H1 (cell line): ENCODE results near the gene PCIF1. TPM values are rescaled to one million over a fixed set of nuclear protein-coding genes. Genes with fewer than 3 reads are reported as not detected.

Experiments
- BRCA1 ChIP-seq: IDR thresholded peaks from 2 replicates; pipeline ENCODE4 v1.6.1; 2012; ENCODE audit warnings: low read depth, low read length, improper control_type of control experiment
- CHD2 ChIP-seq: IDR thresholded peaks from 2 replicates; pipeline ENCODE4 v1.6.1; 2012; ENCODE audit warnings: low read length, improper control_type of control experiment
- E2F6 ChIP-seq: IDR thresholded peaks from 2 replicates; pipeline ENCODE4 v1.6.1; 2012; ENCODE audit warnings: inconsistent platforms
- FOSL1 ChIP-seq: IDR thresholded peaks from 2 replicates; pipeline ENCODE4 v1.6.1; 2011; ENCODE audit warnings: mild to moderate bottlenecking, low read depth, low read length, moderate library complexity; ENCODE audit not compliant: insufficient read depth
- PHF8 ChIP-seq: fragments of 200-600 bp; sonication (generic); conservative IDR thresholded peaks from 2 replicates; pipeline ENCODE4 v1.7.1; 2012; ENCODE audit warnings: low read depth, mild to moderate bottlenecking, inconsistent platforms, low read length, moderate library complexity
- POU5F1 ChIP-seq: IDR thresholded peaks from 2 replicates; pipeline ENCODE4 v1.6.1; 2011; ENCODE audit warnings: low read depth, mild to moderate bottlenecking, low read length, moderate library complexity
- RNF2 ChIP-seq: fragments of 200-900, 300-1000 bp; sonication (generic); IDR thresholded peaks from 2 replicates; pipeline ENCODE4 v1.7.1; 2016; ENCODE audit warnings: borderline replicate concordance, low read depth, mild to moderate bottlenecking, antibody characterized with exemption, low read length; ENCODE audit not compliant: poor library complexity, severe bottlenecking; ENCODE audit errors: missing control alignments
- polyA plus RNA-seq, 7 experiments: library from polyadenylated mRNA; depleted of rRNA in 3 of 7; stranded (reverse) in 5 of 7; unstranded in 2 of 7; fragments of >200 nt in 5 of 7; fragments of 200-250 nt in 2 of 7; gene quantifications; 1 replicate in 5 of 7; 2 replicates in 1 of 7; 4 replicates in 1 of 7; pipeline versions ENCODE4 v1.2.1 to v1.2.3, GENCODE V29; 2011 to 2013; ENCODE audit warnings: missing spikeins in 2 of 7, mixed read lengths in 2 of 7
- total RNA-seq: library from RNA; stranded (reverse); fragmentation: NEBNext Ultra II Directional; extraction: Animal tissue kit (Norgen Biotek cat#: 25700); gene quantifications from 2 replicates; pipeline ENCODE4 v1.2.1, GENCODE V29; 2021

PCIF1 gene
- total and polyA plus RNA-seq, 2 of the 8 experiments (the other 6 are each of a cell fraction or from before 2014, with no cell fraction given): 30.3 to 30.6 TPM

DNA sequence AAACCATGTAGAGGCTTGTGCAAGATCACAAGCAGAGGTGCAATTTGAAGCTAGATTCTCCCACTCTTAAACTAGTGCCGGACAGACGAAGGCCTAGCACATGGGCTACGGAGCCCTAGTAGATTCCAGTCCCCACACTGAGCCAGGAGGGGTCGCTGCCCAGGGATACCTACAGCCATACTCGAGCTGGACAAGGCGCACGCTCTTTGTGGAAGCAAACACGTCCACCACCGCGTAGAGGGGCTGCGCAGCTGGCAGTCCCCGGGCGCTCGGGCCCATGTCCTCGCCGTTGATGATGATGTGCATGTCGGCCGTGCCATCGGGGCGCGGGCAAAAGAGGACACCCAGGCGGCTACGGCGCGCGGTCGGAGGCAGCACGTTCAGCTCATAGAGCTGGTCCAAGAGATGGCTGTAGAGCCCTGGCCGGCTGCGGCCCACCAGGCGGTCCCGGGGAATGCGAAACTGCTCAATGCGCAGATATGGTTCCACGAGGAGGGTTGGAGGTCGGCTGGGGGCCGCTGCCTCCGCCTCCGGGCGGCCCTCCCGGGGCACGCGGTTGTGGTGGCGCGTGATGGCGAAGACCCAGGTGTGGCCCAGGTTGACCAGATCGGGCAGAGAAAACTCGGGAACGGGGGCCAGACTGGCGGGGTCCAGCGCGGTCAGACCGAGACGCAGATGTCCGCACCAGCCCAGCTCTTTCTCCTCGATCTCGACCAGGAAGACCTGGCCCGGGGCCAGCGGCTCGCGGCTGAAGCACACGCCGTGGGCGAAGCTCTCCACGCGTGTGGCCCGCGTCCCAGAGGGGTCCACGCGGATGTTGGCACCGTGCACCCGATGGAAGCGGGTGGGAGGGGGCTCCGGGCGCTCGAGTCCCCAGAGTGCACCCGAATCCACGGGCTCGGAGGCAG, 44.2 kb upstream of the PCIF1 start (continued):
- peak; percentile 91 for TF ChIP-seq E2F6
- no peak for TF ChIP-seq POU5F1
- TF ChIP-seq BRCA1: no peak
- no peak for TF ChIP-seq CHD2
- TF ChIP-seq RNF2: no peak
- 0 out of 2 replicates have a peak, but pooled peaks have one; percentile 16 for TF ChIP-seq PHF8
- TF ChIP-seq FOSL1: no peak
